Mesenteric fat pad (tissue), 1 donor: ENCODE data around the gene PLEKHJ1. TPM values are rescaled to one million over a fixed set of nuclear protein-coding genes. Genes with fewer than 3 reads are reported as not detected.

Experiments
- DNase-seq: peaks from one replicate; pipeline ENCODE4 v3.0.0-alpha.2; 2020; ENCODE audit warnings: low spot score
- total RNA-seq: library from RNA; stranded (reverse); fragmentation: NEBNext Ultra II Directional; extraction: Animal tissue kit (Norgen Biotek cat#: 25700); gene quantifications from one replicate; pipeline ENCODE4 v1.2.1, GENCODE V29; 2021
- donor health status: DM: yes; HTN: yes; CAD: no.

Gene PLEKHJ1
- total RNA-seq, 1 donor from 2014 or later, result 46.4 TPM

GRCh38 chr19:2237051-2237868 is 1.1 kb upstream of the PLEKHJ1 start:
- DNase-seq, result no peak

- no peak for DNase-seq
Measured at GRCh38 chr19:2236064-2236313, 140 bp downstream of the PLEKHJ1 start.

GRCh38 chr19:2235381-2236063 is 607 bp downstream of the PLEKHJ1 start:
- no peak for DNase-seq

GRCh38 chr19:2234996-2235380 is 1.1 kb downstream of the PLEKHJ1 start:
- no peak for DNase-seq

- no peak for DNase-seq
Measured at GRCh38 chr19:2233601-2234280, 2.4 kb downstream of the PLEKHJ1 start.

- DNase-seq, result no peak
Measured at GRCh38 chr19:2232286-2233151, 3.6 kb downstream of the PLEKHJ1 start.

- DNase-seq, result no peak
Measured at GRCh38 chr19:2231621-2232221, 4.4 kb downstream of the PLEKHJ1 start.

GRCh38 chr19:2230807-2231533 is 5.2 kb downstream of the PLEKHJ1 start:
- DNase-seq, result no peak

- no peak for DNase-seq
Measured at GRCh38 chr19:2230033-2230531, 6.0 kb downstream of the PLEKHJ1 start.

- DNase-seq, result no peak
Measured at GRCh38 chr19:2229103-2230032, 6.8 kb downstream of the PLEKHJ1 start.

- DNase-seq, result no peak
Measured at GRCh38 chr19:2228157-2229030, 7.7 kb downstream of the PLEKHJ1 start.

- DNase-seq, result no peak
Measured at GRCh38 chr19:2227415-2228156, 8.5 kb downstream of the PLEKHJ1 start.

- DNase-seq, result no peak
Measured at GRCh38 chr19:2226840-2227360, 9.2 kb downstream of the PLEKHJ1 start.

- DNase-seq, result no peak
Measured at GRCh38 chr19:2226051-2226839, 9.9 kb downstream of the PLEKHJ1 start.

GRCh38 chr19:2225415-2226050 is 10.6 kb downstream of the PLEKHJ1 start:
- no peak for DNase-seq
